NCI-H2081 treated with DMSO at 0.1 percent for 48 hours (cell line): ENCODE data around the gene SCCPDH.
"Not testable (repeated sequence)": the region's sequence is repeated elsewhere in the genome, so short reads cannot be mapped to it uniquely, and the experiment has no call there.

ENCODE experiments used
- DNase-seq: peaks from one replicate; lab custom pipeline; 2025; lab: John Stamatoyannopoulos, UW

The SCCPDH gene

GRCh38 chr1:246801241-246802020 lies 77.2 kb downstream of the SCCPDH start:
- no peak for DNase-seq

GRCh38 chr1:246803373-246803772 lies 79.2 kb downstream of the SCCPDH start:
- DNase-seq: no peak

- DNase-seq: no peak
These were observed 79.7 kb downstream of the SCCPDH start for GRCh38 chr1:246803883-246804282.

GRCh38 chr1:246805135-246805716 lies 81.0 kb downstream of the SCCPDH start:
- DNase-seq: no peak

GRCh38 chr1:246809473-246809872 lies 85.3 kb downstream of the SCCPDH start:
- DNase-seq: no peak

GRCh38 chr1:246811985-246812384 lies 87.8 kb downstream of the SCCPDH start:
- no peak for DNase-seq

GRCh38 chr1:246813325-246813724 lies 89.1 kb downstream of the SCCPDH start:
- not testable (repeated sequence) for DNase-seq

- DNase-seq: no peak
These were observed 90.7 kb downstream of the SCCPDH start for GRCh38 chr1:246814890-246815289.

- DNase-seq: no peak
These were observed 91.6 kb downstream of the SCCPDH start for GRCh38 chr1:246815693-246816270.
